Calu3 (cell line): ENCODE data around the gene ERP29. TPM values are rescaled to one million over a fixed set of nuclear protein-coding genes. Genes with fewer than 3 reads are reported as not detected.

Experiments used
- BruUV-seq: library from RNA; stranded (reverse); fragments of 400-500 nt; replicated peaks from 2 replicates; lab custom pipeline; 2021; lab: Mats Ljungman, UMichigan
- CTCF ChIA-PET: fragments of 300-600 bp; sonication (Branson Sonifier 250); formaldehyde crosslinking; loops from one replicate; lab custom pipeline; 2022; ENCODE audit warnings: antibody characterized with exemption; lab: Charles Lee
- DNase-seq: peaks from one replicate; pipeline ENCODE4 v3.0.0; 2022
- H3K27ac Mint-ChIP-seq: one replicate; pipeline ENCODE4 v1.8.0; 2022; ENCODE audit warnings: mixed read lengths; ENCODE audit not compliant: unreplicated experiment
- H3K27me3 Mint-ChIP-seq: one replicate; pipeline ENCODE4 v1.8.0; 2022; ENCODE audit warnings: mixed read lengths; ENCODE audit not compliant: unreplicated experiment
- H3K36me3 Mint-ChIP-seq: one replicate; pipeline ENCODE4 v1.8.0; 2022; ENCODE audit warnings: mild to moderate bottlenecking, moderate library complexity, mixed read lengths; ENCODE audit not compliant: insufficient read depth, unreplicated experiment
- H3K4me1 Mint-ChIP-seq: one replicate; pipeline ENCODE4 v1.8.0; 2022; ENCODE audit warnings: mild to moderate bottlenecking, low read depth, mixed read lengths; ENCODE audit not compliant: unreplicated experiment
- H3K4me3 Mint-ChIP-seq: one replicate; pipeline ENCODE4 v1.8.0; 2022; ENCODE audit warnings: mild to moderate bottlenecking, low read depth, moderate library complexity, mixed read lengths; ENCODE audit not compliant: unreplicated experiment
- H3K9me3 Mint-ChIP-seq: one replicate; pipeline ENCODE4 v1.8.0; 2022; ENCODE audit warnings: low read depth, mixed read lengths; ENCODE audit not compliant: unreplicated experiment
- CTCF ChIP-seq: fragments of 200-600 bp; IDR thresholded peaks from one replicate; pipeline ENCODE4 v1.8.0; 2022; ENCODE audit warnings: antibody characterized with exemption; ENCODE audit not compliant: unreplicated experiment
- intact Hi-C: fragments of 100-400 bp; cut with micrococcal nuclease; formaldehyde crosslinking; loops from one replicate; pipeline ENCODE4 v1.10.0; 2022; ENCODE audit not compliant: unreplicated experiment
- total RNA-seq: library from RNA; stranded (reverse); gene quantifications from 2 replicates; pipeline ENCODE4 v1.2.3, GENCODE V29; 2022

Gene ERP29
- total RNA-seq, 1 experiment from 2014 or later = 162 TPM

- intact Hi-C loops = loop anchor here (2.0 to 5.0 kb wide), 2 partner anchors 68 to 69 kb away; no protein-coding TSS in a partner anchor
- Mint-ChIP-seq H3K27ac (peak overlapping the region; percentile 93), H3K4me1 (peaks cover 44% of the 10 kb centered on the region), H3K9me3 (peaks cover 6% of the 10 kb centered on the region), H3K4me3 (peak overlapping the region; percentile 99), H3K27me3 (no peaks in the 10 kb centered on the region), H3K36me3 (peaks cover 71% of the 10 kb centered on the region)
- CTCF ChIA-PET = interaction anchor here (0.8 to 2.4 kb wide), 8 partner anchors 9 to 201 kb away, joined by 3 to 16 read pairs (median 4); no protein-coding TSS in a partner anchor
- peak; percentile 73 for DNase-seq
- BruUV-seq = no TSS peak
- TF ChIP-seq CTCF = peak; percentile 1
These were observed 576 bp downstream of the ERP29 start for GRCh38 chr12:112013601-112014402.

GRCh38 chr12:112015938-112016337, 2.7 kb downstream of the ERP29 start:
- H3K9me3 Mint-ChIP-seq = peaks cover 6% of the 10 kb centered on the region
- intact Hi-C loops = no loop called here
- no peak for DNase-seq
- BruUV-seq = no TSS peak
- H3K27ac Mint-ChIP-seq = no peak overlapping the region
- H3K27me3 Mint-ChIP-seq = no peaks in the 10 kb centered on the region
- H3K4me3 Mint-ChIP-seq = peak overlapping the region; percentile 2
- CTCF ChIA-PET = no interaction called here
- H3K36me3 Mint-ChIP-seq = peaks cover 77% of the 10 kb centered on the region
- H3K4me1 Mint-ChIP-seq = peaks cover 38% of the 10 kb centered on the region
- TF ChIP-seq CTCF = no peak

GRCh38 chr12:112017041-112017440, 3.8 kb downstream of the ERP29 start:
- peaks cover 30% of the 10 kb centered on the region for H3K4me1 Mint-ChIP-seq
- no TSS peak for BruUV-seq
- intact Hi-C loops = no loop called here
- CTCF ChIA-PET = no interaction called here
- H3K9me3 Mint-ChIP-seq = peaks cover 6% of the 10 kb centered on the region
- no peaks in the 10 kb centered on the region for H3K27me3 Mint-ChIP-seq
- DNase-seq = no peak
- no peak overlapping the region for H3K4me3 Mint-ChIP-seq
- H3K27ac Mint-ChIP-seq = no peak overlapping the region
- peaks cover 81% of the 10 kb centered on the region for H3K36me3 Mint-ChIP-seq
- TF ChIP-seq CTCF = no peak

- peaks cover 75% of the 10 kb centered on the region for H3K36me3 Mint-ChIP-seq
- no TSS peak for BruUV-seq
- DNase-seq = no peak
- no peak overlapping the region for H3K4me3 Mint-ChIP-seq
- H3K27me3 Mint-ChIP-seq = no peaks in the 10 kb centered on the region
- peak overlapping the region; percentile 15 for H3K27ac Mint-ChIP-seq
- CTCF ChIA-PET = no interaction called here
- intact Hi-C loops = no loop called here
- peaks cover 6% of the 10 kb centered on the region for H3K9me3 Mint-ChIP-seq
- peaks cover 34% of the 10 kb centered on the region for H3K4me1 Mint-ChIP-seq
- TF ChIP-seq CTCF = no peak
These were observed 5.5 kb downstream of the ERP29 start for GRCh38 chr12:112018571-112019237.
